ENCODE data around the gene PRKCE.
A peak's percentile ranks its signal among the peaks of the same experiment; 100 is the strongest.

The PRKCE gene

DNA sequence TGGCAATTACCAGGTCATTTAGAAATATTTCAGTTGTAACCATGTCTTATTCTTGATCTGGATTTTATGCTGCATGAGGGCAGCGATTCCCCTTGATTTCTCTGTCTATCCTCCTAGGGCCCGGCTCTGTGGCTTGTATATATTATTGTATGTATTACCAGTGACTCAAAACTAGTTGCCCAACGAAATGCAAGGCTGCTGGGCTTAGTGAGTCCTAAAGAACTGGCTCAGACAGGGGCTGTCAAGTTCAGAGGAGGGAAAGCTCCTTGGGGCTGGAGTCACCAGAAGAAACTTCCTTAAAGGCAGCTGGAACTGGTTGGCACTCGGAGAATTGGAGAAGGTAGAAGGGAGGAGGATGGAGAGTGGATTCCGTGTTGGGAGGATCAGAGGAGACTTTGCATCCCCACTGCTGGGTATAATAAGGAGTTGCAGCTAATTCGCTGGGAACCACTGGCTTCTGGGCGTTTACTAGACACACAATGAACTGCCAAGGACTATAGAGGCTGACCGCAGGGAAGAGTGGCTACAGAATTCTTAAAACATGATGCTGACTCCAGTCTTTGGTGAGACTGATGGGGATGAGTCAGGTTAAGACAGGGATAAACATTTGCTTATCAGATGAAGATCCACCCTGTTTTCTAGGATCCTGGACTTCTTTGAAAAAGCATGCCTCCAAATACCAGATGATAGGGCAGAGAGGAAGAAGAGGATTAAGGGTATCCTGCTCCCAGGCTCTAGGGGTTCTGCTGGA lies 104.3 kb downstream of the PRKCE start:
- no peak for DNase-seq (ENCODE audit: low spot score)

DNA sequence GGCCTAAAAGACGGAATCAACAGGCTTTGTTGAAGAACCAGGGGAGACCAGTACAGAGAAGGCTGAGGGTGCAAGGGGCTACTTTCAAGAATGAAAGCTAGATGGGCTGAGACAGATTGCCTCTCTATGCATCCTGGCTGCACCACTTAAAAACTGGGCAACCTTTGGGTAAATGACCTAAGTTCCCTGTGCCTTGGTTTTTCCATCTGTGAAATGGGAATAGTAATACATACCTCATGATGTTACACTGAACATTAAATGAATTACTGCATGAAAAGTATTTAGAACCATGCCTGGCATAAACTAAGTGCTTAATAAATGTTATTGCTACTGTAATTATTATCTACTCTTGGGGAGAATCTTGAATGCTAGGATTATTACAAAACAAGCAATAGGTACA lies 106.5 kb downstream of the PRKCE start:
- no peak for DNase-seq (ENCODE audit: low spot score)

DNA sequence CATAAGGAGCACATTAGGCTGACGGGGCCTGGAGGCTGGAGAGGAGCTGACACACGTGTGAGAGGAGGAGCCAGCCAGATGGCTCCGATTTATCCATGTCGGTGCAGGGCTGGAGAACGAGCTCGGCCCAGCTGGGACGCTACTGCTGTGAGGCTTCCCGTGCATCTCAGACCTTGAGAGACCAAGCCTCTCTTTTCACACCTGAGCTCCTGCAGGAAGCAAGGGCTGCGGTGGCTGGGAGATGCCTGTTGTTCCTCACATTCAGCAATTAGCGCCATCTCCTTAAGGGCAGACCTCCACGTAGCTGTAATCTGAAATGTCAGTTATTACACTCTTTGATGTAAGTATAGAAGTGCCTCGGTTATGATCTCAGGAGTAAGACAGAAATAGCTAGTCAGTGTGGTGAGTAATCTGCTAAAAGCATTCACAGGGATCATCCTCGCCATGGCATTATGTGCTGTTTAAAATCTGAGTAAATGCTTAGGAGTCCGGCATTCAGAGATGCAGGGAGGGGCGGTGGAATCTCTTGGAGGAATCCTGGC lies 107.9 kb downstream of the PRKCE start:
- DNase-seq (ENCODE audit: low spot score), result no peak

DNA sequence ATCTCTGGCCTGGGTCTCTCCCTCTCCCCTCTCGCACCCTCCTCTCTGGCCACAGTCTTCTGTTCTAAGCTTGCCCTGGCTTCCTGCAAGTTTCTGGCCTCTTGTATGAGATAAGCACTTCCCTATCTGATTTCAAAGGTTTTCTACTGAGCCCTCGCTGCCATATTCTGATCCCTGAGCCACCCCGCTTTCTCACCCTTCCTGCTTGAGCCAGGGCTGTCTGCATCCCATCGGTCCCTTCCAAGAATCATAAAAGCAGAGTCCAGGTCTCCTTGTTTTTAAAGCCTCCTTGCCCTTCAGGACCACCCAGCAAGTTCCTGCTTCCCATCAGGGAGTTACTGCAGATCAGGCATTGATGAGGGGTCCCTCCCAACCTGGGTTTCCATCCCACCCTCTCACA lies 110.2 kb downstream of the PRKCE start:
- DNase-seq (ENCODE audit: low spot score), result no peak

DNA sequence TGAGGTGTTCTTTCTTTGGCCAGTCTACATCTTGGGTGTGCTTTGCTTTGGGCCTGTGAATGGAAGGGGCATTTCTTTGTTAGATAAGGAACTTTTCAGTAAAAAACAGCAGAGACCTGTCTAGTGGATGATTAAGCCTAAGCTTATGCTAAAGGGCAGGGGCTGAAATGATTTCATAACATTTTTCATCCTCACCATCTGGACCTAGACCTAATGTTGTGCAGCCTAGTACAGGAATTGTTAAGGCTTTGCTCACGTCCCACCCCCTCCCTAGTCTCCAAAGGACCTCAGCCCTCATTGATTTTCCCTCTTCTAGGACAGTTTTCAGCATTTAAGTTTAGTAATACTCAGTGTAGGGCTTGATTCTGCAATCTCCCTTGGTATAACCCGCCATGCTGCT lies 111.8 kb downstream of the PRKCE start:
- DNase-seq (ENCODE audit: low spot score), result no peak

DNA sequence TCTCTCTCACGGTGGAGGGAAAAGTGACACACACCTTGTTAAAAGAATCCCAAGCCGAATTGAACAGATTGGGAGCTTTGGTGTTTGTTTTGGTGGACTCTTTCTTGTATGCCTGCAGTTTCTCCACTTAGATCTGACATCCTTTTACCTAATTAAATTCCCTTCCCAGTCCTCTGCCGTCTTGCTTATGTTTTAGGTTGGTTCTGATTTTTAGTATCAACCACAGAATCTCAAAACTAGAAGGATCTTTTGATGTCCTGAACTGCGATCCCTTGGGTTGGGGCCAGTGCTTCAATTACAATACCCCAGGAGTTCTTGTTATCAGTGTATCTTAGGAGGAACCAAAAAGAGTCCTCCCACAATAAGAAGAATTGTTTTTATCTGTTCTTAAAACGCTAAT lies 112.3 kb downstream of the PRKCE start:
- no peak for DNase-seq (ENCODE audit: low spot score)

DNA sequence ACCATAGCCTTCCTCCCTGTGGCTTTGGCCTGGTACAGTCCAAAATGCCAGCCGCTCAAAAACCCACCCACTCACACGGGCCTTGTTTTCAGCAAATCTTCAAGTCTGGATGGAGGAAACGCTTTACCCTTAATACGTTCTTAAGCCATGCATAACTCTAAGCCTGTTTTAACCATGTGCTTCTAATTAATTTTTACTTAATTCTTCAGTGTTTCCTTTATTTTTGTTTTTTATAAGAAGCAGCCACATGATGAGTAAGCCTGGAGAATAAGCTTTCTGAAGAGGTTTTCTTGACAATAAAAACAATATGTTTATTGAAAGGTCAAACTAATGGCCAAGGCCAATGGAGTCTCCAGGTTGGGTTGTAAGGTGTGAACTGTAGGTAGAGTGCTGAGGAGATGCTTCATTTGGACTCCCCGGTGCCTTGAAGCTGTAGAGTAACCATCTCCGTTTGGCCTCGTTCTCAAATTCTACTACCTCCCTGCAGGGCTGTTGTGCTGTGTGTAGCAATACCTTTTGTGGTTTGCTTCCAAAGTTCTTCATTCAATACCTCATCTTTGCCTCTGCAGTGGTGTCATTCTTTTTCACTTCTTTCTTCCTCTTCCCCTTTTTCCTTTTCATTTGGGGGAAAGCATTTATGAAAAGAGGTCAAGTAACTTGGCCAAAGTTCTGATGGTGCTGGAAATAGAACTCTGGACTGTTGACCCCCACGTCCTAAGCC lies 113.7 kb downstream of the PRKCE start:
- DNase-seq (ENCODE audit: low spot score), result no peak

DNA sequence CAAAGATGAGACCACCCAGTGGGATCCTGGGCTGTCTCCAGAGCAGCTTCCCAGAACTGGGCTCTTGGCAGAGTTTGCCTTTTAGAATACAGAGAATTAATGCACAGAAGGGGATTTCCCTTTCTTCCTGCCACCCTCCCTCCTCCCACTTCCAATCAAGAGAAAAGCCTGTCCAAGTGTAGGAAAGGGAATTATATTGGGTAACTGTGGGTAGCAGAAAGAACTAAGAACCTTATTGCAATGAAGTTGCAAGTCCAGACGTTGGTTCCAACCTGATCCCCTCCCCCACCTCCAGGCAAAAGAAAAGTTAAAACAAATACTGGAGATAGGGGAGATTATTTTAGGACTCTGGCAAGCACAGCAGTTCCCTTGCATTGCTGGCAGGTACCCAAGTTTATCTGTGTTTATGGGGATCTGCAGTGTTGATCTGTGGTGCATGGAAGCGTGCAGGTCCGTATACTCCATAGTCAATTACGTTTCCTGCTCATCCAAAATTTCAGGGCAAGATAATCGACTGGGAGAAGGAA lies 114.3 kb downstream of the PRKCE start:
- DNase-seq (ENCODE audit: low spot score), result no peak

DNA sequence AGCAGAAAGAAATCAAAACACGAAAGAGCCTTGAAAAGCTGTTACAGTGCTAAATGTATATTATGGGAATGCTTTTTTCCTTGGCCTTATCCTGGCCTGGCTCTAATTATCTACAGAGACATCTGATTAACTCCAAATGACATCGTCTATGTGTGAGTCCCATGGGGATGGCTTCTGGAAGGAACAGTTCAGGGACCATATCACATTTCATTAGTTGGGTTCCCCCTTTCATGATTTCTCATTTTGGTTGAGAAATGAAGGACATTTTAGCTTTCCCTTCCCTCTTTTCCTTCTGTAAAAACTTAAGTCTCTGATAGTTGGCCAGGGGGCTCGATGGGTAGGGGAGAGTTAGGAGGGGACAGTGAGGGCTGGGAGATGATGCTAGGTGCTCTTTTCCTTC lies 116.7 kb downstream of the PRKCE start:
- no peak for DNase-seq (ENCODE audit: low spot score)

DNA sequence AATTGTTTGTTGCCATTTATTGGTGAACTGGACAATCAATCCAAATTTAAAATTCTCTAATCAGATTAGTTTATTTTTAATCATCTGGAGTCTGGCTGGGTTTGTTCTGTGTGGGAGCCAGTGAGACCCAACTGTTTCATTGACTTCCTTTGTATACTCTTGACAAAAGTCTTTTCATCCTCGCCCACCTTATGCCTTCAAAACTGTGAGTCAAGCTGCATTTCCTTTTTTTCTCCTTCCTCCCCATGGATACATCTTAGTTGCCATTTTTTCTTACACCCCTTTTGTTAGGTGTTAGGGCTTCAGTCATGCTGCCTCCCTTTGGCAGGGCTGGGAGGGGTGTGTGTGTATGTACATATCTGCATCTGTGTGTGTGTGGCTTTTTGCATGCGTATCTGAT lies 117.6 kb downstream of the PRKCE start:
- DNase-seq (ENCODE audit: low spot score), result no peak

DNA sequence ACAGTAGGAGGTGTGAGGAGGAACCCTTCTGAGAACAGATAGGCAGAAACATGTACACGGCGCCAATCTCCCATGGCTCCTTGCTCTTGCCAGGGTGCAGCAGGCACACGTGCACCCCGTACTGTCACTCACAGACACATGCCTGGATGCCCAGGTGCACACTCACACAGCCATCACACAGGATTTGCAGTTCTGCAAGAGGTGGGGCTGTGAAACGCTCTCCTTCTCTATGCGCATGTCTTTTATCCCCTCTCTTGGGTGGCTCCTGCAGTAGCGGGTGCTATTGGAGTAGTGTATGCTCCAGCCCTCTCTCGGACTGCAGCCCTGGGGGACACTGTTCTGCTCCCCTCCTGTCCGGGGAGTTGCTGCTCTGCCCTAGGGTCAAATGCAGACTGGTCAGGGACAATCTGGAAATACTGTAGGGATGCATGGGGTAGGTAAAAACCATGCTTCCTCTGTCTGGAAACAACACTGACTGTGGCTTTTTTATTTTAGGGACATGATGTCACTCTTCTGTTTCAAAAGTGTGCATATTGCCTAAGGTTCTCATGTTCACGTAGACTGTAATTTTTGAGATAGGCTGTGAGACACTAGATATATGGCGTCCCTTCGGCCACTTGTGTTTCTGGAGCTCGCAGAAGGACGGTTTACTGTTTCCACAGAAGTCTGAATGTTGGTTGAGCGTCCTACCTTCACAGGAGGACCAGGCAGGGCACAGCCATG lies 118.5 kb downstream of the PRKCE start:
- no peak for DNase-seq (ENCODE audit: low spot score)

DNA sequence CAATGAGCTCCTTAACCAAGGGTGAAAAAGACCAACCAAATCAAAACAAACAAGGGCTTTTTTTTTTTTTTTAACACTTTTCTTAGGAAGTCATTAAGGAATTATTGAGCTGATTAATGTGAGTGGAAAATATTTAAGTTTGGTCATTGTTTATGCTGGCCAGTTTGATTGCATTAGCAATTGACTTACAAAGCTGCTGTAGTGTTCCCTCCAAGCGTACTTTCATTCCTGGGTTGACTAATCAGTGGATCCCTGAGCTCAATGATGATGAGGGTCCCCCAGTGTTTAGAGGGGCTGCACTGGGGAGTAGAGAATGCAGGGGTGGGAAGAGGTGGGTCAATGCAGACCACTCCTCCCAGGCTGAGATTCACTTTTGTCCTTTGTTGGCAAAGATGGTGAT lies 119.3 kb downstream of the PRKCE start:
- no peak for DNase-seq (ENCODE audit: low spot score)

DNA sequence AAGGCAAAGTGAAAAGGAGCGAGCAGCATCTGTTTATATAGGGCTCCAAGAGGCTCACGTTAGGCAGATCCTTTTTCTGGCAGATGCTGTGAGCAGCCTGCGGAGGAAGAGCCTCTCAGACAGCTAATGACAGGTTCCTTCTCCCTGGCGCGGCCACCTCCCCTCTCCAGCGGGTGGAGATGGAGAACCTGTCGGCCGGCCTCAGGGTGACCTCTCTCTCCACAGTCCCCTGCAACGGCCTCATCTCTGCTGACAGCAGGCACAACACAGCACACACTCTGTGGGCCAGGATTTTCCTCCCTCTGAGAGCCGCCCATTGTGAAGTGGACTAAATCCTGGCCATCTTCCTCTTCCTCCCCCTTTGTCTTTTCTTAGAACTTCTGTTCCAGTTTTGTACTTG lies 119.8 kb downstream of the PRKCE start:
- DNase-seq (ENCODE audit: low spot score), result no peak

DNA sequence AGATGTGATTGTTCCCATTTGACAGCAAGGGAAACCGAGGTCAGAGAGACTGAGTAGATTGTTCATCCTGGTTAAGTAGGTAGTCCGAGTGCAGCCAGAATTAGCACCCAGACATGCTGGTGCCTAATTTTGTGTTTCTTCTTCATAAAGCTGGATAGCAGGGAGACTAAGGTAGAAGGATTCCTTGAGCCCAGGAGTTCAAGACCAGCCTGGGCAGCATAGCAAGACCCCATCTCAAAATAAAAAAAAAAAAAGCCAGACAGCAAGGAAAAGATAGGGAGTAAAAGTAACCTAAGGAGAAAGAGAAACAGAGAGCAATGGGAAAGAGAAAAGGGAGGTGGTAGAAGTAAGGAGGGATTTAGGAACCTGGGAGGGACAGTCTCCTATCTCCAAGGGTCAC lies 120.6 kb downstream of the PRKCE start:
- no peak for DNase-seq (ENCODE audit: low spot score)

DNA sequence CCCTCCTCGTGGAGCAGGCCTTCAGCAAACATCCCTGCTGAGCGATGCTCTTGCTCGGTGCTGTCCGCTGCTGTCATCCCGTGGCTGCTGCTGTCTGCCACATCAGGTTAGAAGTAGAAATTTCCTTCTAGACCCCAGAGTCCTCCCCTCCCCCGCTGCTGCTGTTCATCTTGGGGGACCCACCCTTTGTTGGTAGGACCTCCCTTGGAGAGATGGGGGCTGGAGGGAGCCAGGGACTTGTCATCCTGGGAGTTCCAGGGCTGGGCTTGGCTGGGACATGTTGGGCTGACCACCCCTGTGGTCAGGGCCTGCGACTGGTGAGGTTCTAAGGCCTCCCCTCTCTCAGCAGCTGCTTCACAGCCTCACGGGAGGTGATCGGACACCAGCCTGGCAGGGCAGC lies 122.4 kb downstream of the PRKCE start:
- DNase-seq (ENCODE audit: low spot score), result no peak

DNA sequence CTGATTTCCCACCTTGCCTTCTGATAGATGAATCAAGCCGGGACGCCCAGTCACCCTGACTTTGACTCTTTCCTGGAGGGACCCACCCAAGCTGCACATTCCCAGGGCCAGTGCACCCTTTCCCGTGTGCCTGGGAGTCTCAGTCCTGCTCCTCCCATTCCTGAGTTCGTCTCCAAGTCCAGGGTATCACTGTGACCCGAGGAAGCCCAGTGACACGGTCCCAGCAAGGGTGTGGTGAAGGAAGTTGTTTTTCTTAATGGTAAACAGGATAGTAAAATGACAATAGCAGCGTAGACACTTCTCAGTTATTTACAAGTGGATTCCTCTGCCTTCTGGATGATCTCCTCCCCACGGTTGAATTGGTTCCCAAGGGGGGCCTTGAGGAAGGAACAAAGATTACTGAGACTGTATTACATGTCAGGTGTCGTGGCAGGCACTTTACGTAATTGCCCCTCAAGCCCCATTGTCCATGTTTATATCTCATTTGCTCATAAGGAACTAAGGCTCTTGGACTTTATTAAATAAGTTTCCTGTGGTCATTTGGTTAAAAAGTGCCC lies 123.3 kb downstream of the PRKCE start:
- no peak for DNase-seq (ENCODE audit: low spot score)

DNA sequence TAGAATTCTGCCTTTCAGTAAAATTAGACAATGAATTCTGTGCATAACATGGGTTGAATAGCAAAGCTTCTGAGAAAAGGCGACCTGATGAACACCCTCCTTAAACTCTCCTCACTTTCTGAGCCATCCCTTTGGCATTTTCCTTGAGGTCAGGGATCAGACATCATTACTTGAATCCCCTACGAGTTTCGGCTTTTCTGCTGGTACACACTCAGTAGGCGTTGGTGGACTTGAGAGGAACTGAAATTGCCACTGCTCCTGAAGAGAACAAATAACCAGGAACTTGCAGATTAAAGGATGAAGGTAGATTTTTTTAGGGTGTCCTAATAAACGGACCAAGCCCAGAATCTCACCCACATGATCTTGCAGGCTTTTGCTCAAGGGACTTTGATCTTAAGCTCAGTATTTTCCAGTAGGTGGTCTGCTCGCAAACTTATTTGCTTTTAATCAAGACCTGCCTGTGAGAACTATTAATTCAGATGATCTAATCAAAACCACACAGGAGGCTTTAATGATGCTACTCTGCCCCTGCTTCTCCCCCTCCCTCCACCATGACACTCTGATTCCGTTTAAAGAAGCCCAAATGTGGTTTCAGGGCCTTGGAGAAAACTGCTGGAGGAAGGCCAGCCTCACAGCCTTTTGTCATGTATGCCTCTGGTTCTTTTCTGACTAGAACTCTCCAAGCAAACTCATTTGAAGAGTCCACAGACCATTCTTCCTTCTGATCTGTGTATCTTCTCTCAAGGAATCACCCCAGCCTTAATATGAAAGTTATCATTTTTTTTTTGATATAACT lies 124.9 kb downstream of the PRKCE start:
- no peak for DNase-seq (ENCODE audit: low spot score)

DNA sequence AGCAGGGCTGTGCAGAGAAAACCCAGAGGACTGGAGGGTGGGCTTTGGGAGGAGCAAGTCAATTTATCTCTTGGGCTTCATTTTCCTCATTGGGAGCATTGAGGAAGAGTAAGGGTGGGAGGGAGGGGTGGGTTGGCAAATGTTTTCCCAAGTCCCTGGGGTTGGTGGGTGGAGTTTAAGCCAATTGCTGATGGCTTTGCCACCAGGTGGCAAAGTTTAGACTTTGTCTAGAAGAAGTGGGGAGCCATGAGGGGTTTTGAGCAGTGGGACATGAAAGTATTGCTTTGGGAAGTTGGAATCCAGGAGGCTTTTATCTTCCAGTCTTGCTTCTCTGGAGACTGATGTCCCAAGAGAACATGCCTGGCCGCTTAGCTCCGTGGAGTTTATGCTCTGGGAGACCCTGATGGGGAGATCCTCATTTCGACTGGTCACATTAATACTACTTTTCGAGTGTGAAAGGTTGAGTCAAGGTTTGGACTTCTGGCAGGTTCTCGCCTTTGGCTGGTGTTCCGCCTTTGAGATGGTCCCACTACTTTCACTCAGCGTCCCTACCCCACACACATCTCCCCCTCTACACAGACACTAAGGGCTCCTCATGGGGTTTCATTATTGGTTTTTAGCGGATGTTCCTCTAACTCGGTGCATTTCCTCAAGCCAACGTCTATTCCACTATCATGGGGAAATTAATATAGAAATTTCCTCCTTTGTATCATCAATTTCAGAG lies 126.7 kb downstream of the PRKCE start:
- DNase-seq (ENCODE audit: low spot score), result no peak

DNA sequence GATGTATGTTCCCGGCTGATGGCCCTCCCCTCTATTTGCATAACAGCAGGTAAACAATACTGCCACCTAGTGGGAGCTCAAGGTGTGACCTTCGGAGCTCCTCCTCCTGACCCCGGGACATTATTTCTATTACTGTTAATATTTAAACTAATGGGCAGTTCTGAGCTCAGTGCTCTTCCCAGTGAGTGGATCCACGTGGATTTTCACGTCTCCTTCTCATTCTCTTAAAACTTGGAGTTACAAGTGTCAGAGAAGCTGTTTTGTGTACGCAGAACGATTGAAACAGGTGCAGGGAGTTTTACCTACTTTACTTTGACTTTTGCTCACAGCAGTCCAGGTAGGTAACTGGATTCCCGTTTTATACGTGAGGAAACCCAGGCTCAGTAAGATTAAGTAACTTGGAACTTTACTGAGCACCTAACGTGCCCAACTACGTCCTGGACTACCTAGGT lies 127.3 kb downstream of the PRKCE start:
- DNase-seq (ENCODE audit: low spot score), result peak; percentile 75

DNA sequence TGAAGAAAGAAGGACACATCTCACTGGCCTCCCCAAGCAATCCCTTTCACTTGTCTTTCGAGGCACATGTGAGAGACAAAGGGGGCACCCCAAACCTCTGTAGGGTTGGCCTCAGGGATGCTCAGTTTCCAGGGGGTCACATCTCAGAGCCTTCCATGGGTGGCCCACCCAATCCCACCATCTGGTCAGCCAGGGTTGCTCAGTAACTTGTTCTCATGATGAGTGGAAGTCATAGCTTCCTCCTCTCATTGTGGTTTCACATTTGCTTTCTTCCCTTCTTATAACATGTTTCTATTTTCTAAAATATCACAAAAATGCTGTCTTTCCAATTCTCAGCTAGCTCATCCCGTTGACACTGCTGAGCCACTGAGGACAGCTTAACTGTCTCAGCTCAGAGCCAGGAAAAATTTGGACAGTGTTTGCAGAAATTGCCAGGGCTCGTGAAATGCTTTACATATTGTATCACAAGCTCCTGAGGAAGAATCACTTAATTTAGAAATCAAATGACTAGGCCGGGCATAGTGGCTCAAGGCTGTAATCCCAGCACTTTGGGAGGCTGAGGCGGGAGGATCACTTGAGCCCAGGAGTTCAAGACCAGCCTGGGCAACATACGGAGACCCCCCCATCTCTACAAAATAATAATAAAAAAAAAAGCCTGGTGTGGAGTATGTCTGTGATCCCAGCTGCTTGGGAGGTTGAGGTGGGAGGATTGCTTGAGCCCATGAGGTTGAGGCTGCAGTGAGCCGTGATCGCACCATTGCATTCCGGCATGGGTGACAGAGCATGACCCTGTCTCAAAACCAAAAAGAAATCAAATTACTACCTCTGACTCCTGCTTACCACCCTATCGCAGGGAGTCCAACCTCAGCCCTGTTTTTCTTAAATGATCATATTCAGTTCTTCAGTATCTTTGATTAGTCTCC lies 129.3 kb downstream of the PRKCE start:
- no peak for DNase-seq (ENCODE audit: low spot score)

All from germinal center (tissue), 1 donor.